WI38 (cell line): ENCODE results near the gene ARFRP1.
A peak's percentile ranks its signal among the peaks of the same experiment; 100 is the strongest.

ENCODE experiments used
- H3K4me3 ChIP-seq: 2 replicates; pipeline ENCODE4 v1.5.1; 2011; ENCODE audit warnings: low read depth, mild to moderate bottlenecking, control low read depth, low read length
- CTCF ChIP-seq: IDR thresholded peaks from 2 replicates; pipeline ENCODE4 v1.5.1; 2012; ENCODE audit warnings: low read depth, mild to moderate bottlenecking, control low read depth, low read length

The ARFRP1 gene

GRCh38 chr20:63707558-63708300 is at the start of gene ARFRP1, which contains the start of gene ZGPAT:
Gene ARFRP1, minus strand, starts transcription at chr20:63707976. Its CDS starts 885 bp downstream, at chr20:63707091.
Gene ZGPAT, plus strand, starts transcription at chr20:63708039. Its CDS starts 542 bp downstream, at chr20:63708581.
- peak within 1 kb of the TSS; percentile 87 for H3K4me3 ChIP-seq
- TF ChIP-seq CTCF, result no peak

- no peak overlapping the region for H3K4me3 ChIP-seq
These were observed 48.8 kb upstream of the ARFRP1 start for GRCh38 chr20:63756648-63756991.

GRCh38 chr20:63755933-63756647 is 48.3 kb upstream of the ARFRP1 start:
- H3K4me3 ChIP-seq, result no peak overlapping the region
- no peak for TF ChIP-seq CTCF

More at GRCh38 chr20:63756648-63756991, 48.8 kb upstream of the ARFRP1 start:
- TF ChIP-seq CTCF, result no peak

- TF ChIP-seq CTCF, result no peak
- H3K4me3 ChIP-seq, result no peak overlapping the region
These were observed 46.2 kb upstream of the ARFRP1 start for GRCh38 chr20:63754008-63754407.

- TF ChIP-seq CTCF, result no peak
- H3K4me3 ChIP-seq, result no peak overlapping the region
These were observed 45.6 kb upstream of the ARFRP1 start for GRCh38 chr20:63753381-63753780.

- H3K4me3 ChIP-seq, result no peak overlapping the region
- TF ChIP-seq CTCF, result no peak
These were observed 44.8 kb upstream of the ARFRP1 start for GRCh38 chr20:63752411-63753101.
